Cardiac fibroblast (primary cell): Measurements from ENCODE around the gene PTGES2.

ENCODE experiments used
- DNase-seq, 2 donors: peaks; one replicate each; pipeline versions ENCODE4 v3.0.0 to v3.0.0-alpha.2; 2010; ENCODE audit warnings: low read depth in 2 of 2
- H3K4me3 ChIP-seq, 2 donors: replicated peaks in 1 of 2; 1 replicate in 1 of 2; 2 replicates in 1 of 2; pipeline ENCODE4 v1.5.1; 2011; ENCODE audit warnings: low read depth in 2 of 2, low read length in 2 of 2, mild to moderate bottlenecking in 2 of 2, moderate library complexity in 1 of 2
- TF ChIP-seq, protein P1 (sequence below): IDR thresholded peaks from one replicate; pipeline ENCODE4 v1.5.1; 2011; ENCODE audit warnings: low read depth, mild to moderate bottlenecking, low read length, inconsistent platforms

PTGES2 gene

GRCh38 chr9:128089299-128089698 is 38.2 kb downstream of the PTGES2 start:
- H3K4me3 ChIP-seq, result no peak overlapping the region
- no peak for DNase-seq
- TF ChIP-seq, protein P1, sequence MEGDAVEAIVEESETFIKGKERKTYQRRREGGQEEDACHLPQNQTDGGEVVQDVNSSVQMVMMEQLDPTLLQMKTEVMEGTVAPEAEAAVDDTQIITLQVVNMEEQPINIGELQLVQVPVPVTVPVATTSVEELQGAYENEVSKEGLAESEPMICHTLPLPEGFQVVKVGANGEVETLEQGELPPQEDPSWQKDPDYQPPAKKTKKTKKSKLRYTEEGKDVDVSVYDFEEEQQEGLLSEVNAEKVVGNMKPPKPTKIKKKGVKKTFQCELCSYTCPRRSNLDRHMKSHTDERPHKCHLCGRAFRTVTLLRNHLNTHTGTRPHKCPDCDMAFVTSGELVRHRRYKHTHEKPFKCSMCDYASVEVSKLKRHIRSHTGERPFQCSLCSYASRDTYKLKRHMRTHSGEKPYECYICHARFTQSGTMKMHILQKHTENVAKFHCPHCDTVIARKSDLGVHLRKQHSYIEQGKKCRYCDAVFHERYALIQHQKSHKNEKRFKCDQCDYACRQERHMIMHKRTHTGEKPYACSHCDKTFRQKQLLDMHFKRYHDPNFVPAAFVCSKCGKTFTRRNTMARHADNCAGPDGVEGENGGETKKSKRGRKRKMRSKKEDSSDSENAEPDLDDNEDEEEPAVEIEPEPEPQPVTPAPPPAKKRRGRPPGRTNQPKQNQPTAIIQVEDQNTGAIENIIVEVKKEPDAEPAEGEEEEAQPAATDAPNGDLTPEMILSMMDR, result no peak

GRCh38 chr9:128088253-128088945 is 39.1 kb downstream of the PTGES2 start:
- TF ChIP-seq, protein P1, result no peak
- DNase-seq, result no peak
- H3K4me3 ChIP-seq, result no peak overlapping the region

- no peak for DNase-seq
- TF ChIP-seq, protein P1, result no peak
- no peak overlapping the region for H3K4me3 ChIP-seq
These were observed 40.3 kb downstream of the PTGES2 start for GRCh38 chr9:128087262-128087661.

DNA sequence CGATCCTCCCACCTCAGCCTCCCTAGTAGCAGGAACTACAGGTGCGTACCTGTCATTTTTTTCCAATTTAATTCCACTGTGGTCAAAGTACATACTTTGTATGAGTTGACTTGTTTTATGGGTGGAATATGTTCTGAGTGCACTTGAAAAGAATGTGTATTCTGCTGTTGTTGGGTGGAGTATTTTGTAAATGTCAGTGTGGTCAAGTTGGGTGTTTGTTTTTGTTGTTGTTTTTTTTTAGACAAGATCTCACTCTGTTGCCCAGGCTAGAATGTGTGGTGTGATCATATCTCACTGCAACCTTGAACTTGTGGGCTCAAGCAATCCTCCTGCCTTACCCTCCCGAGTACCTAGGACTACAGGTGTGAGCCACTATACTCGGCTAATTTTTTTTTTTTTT is 41.6 kb downstream of the PTGES2 start:
- TF ChIP-seq, protein P1, result no peak
- H3K4me3 ChIP-seq, result no peak overlapping the region
- no peak for DNase-seq

GRCh38 chr9:128084746-128085145 is 42.8 kb downstream of the PTGES2 start:
- TF ChIP-seq, protein P1, result no peak
- H3K4me3 ChIP-seq, result no peak overlapping the region
- no peak for DNase-seq

DNA sequence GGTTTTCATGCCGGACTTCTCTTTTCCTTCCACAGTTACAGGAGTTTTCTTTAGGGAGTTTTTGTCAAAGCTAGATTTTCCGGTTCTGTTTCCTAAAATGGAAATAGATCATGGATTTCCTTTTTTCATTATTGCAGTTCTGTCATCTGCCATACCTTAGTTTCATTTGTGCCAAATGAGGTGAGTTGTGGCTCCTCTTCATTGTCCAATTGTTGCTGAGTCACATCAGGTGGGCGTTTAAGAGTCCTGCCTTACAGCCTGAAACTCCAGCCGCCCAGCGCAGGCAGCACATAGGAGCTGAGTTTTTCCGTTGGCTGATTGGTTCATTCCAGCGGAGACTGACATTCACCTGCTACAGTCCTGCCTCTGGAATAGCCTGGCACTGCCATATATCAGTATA is 45.4 kb downstream of the PTGES2 start:
- H3K4me3 ChIP-seq, result no peak overlapping the region
- no peak for DNase-seq
- TF ChIP-seq, protein P1, result no peak

- H3K4me3 ChIP-seq, result no peak overlapping the region
- DNase-seq, result peak; percentile 88 to 91
- TF ChIP-seq, protein P1, result no peak
These were observed 46.5 kb downstream of the PTGES2 start for GRCh38 chr9:128081056-128081455.
